ENCODE measurements around the gene CDC42EP4. TPM values are rescaled to one million over a fixed set of nuclear protein-coding genes. Genes with fewer than 3 reads are reported as not detected.

Gene CDC42EP4
- total and polyA plus RNA-seq, 2 donors from 2014 or later, result 26.2 to 76.9 TPM

DNA sequence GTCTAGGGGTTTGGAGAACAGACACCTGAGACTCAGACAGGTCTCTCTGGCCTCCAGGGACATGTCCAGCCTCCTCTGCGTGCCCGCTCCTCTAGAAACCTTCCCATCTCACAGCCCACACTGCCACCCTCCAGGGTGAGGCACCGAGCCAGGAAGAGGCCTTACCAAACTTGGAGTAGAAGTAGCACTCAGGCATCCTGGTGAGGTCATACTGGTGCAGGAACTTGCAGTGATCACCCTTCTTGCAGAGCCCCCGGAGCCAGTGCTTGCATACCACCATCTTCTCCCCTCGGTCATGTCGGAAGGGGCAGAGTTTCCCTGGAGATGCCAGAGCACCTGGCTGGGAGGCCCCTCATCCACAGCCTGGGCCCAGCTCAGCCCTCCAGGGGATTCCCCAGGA is 54.3 kb downstream of the CDC42EP4 start:
- Histone ChIP-seq H3K36me3 (ENCODE audit: control insufficient read depth in 2 of 3, insufficient read depth in 3 of 3, low read length in 3 of 3) (no peaks in the 10 kb centered on the region), H3K4me1 (ENCODE audit: control insufficient read depth in 2 of 3, insufficient read depth in 2 of 3, low read depth in 1 of 3, low read length in 3 of 3) (no peaks in the 10 kb centered on the region), H3K9me3 (ENCODE audit: control insufficient read depth in 2 of 3, insufficient read depth in 1 of 3, low read length in 3 of 3) (no peaks in the 10 kb centered on the region), H3K27ac (ENCODE audit: low read depth in 2 of 2, low read length in 2 of 2) (no peak overlapping the region), H3K27me3 (ENCODE audit: control insufficient read depth, insufficient read depth, low read length) (no peaks in the 10 kb centered on the region), H3K4me3 (ENCODE audit: low read length in 3 of 3) (no peak overlapping the region), H3K9ac (ENCODE audit: low read length in 3 of 3) (no peak overlapping the region)
- TF ChIP-seq, protein P1, sequence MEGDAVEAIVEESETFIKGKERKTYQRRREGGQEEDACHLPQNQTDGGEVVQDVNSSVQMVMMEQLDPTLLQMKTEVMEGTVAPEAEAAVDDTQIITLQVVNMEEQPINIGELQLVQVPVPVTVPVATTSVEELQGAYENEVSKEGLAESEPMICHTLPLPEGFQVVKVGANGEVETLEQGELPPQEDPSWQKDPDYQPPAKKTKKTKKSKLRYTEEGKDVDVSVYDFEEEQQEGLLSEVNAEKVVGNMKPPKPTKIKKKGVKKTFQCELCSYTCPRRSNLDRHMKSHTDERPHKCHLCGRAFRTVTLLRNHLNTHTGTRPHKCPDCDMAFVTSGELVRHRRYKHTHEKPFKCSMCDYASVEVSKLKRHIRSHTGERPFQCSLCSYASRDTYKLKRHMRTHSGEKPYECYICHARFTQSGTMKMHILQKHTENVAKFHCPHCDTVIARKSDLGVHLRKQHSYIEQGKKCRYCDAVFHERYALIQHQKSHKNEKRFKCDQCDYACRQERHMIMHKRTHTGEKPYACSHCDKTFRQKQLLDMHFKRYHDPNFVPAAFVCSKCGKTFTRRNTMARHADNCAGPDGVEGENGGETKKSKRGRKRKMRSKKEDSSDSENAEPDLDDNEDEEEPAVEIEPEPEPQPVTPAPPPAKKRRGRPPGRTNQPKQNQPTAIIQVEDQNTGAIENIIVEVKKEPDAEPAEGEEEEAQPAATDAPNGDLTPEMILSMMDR (IDR thresholded peaks at IDR 0.05; ENCODE audit: borderline replicate concordance, extremely low read depth, insufficient read depth), result no peak
- FAIRE-seq (no peak), DNase-seq (no peak)
- intact Hi-C loops (cut with DNase I), result no loop called here

DNA sequence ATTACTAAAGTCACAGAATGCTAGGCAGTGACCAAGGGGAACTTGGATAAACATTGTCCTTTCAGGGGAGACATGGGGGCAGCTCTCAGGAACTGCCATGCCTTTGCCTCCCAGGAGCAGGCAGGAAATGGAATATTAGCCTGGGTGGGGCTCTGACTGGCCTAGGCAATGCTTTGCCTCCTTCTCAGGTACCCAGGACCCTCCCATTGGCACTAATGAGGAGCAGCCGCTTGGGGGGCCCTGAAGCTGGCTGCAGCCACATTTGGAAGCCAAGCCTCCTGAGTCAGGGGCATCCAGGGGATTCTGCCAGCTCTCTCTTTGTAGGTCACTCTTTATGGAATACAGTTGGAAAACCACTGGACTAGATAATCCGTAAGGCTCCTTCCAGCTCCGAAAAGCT is 55.6 kb downstream of the CDC42EP4 start:
- no peak overlapping the region for H3K9ac ChIP-seq (ENCODE audit: low read length in 3 of 3)
- no peaks in the 10 kb centered on the region for H3K9me3 ChIP-seq (ENCODE audit: control insufficient read depth in 2 of 3, insufficient read depth in 1 of 3, low read length in 3 of 3)
- no peak for FAIRE-seq
- H3K4me3 ChIP-seq (ENCODE audit: low read length in 3 of 3), result no peak overlapping the region
- no peaks in the 10 kb centered on the region for H3K4me1 ChIP-seq (ENCODE audit: control insufficient read depth in 2 of 3, insufficient read depth in 2 of 3, low read depth in 1 of 3, low read length in 3 of 3)
- H3K36me3 ChIP-seq (ENCODE audit: control insufficient read depth in 2 of 3, insufficient read depth in 3 of 3, low read length in 3 of 3), result no peaks in the 10 kb centered on the region
- TF ChIP-seq, protein P1 (IDR thresholded peaks at IDR 0.05; ENCODE audit: borderline replicate concordance, extremely low read depth, insufficient read depth), result no peak
- intact Hi-C loops (cut with DNase I), result no loop called here
- H3K27me3 ChIP-seq (ENCODE audit: control insufficient read depth, insufficient read depth, low read length), result no peaks in the 10 kb centered on the region
- peak in 2 of 5 donors; percentile 33 to 36 for DNase-seq
- no peak overlapping the region for H3K27ac ChIP-seq (ENCODE audit: low read depth in 2 of 2, low read length in 2 of 2)

DNA sequence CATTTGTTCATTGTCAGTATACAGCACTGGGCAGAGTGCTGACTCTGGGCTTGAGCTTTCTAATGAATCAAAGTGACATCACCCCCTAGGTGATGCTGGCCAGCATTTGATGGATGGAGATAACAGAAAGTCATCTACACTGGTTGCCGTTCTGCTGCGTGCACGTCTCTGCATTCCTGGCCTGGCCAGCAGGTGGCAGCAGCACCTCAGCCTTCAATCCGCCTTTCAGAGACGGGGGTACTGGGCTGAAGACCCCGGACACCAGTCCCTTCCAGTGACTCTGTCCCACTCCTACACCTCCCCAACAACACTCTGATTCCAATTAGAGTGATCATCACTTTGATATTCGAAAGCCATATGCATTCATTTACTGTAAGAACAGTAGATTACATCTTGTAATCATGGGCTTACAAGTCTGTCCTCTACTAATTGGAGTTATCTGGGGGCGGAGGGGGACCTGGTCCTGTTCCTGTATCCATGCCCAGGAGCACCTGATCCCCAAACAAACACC is 56.1 kb downstream of the CDC42EP4 start:
- Histone ChIP-seq H3K9me3 (ENCODE audit: control insufficient read depth in 2 of 3, insufficient read depth in 1 of 3, low read length in 3 of 3) (no peaks in the 10 kb centered on the region), H3K4me1 (ENCODE audit: control insufficient read depth in 2 of 3, insufficient read depth in 2 of 3, low read depth in 1 of 3, low read length in 3 of 3) (no peaks in the 10 kb centered on the region), H3K36me3 (ENCODE audit: control insufficient read depth in 2 of 3, insufficient read depth in 3 of 3, low read length in 3 of 3) (no peaks in the 10 kb centered on the region), H3K27ac (ENCODE audit: low read depth in 2 of 2, low read length in 2 of 2) (no peak overlapping the region), H3K27me3 (ENCODE audit: control insufficient read depth, insufficient read depth, low read length) (no peaks in the 10 kb centered on the region), H3K4me3 (ENCODE audit: low read length in 3 of 3) (no peak overlapping the region), H3K9ac (ENCODE audit: low read length in 3 of 3) (no peak overlapping the region)
- FAIRE-seq, result no peak
- DNase-seq, result peak in 4 of 5 donors; percentile 51 to 76 (median 63)
- TF ChIP-seq, protein P1 (IDR thresholded peaks at IDR 0.05; ENCODE audit: borderline replicate concordance, extremely low read depth, insufficient read depth), result peak; percentile 97
- intact Hi-C loops (cut with DNase I), result no loop called here

GRCh38 chr17:73251871-73252270 is 59.9 kb downstream of the CDC42EP4 start:
- Histone ChIP-seq H3K4me3 (ENCODE audit: low read length in 3 of 3) (no peak overlapping the region), H3K36me3 (ENCODE audit: control insufficient read depth in 2 of 3, insufficient read depth in 3 of 3, low read length in 3 of 3) (peaks cover 0 to 2% (median 0%) of the 10 kb centered on the region in 3 donors), H3K9ac (ENCODE audit: low read length in 3 of 3) (no peak overlapping the region), H3K4me1 (ENCODE audit: control insufficient read depth in 2 of 3, insufficient read depth in 2 of 3, low read depth in 1 of 3, low read length in 3 of 3) (no peaks in the 10 kb centered on the region), H3K27me3 (ENCODE audit: control insufficient read depth, insufficient read depth, low read length) (no peaks in the 10 kb centered on the region), H3K9me3 (ENCODE audit: control insufficient read depth in 2 of 3, insufficient read depth in 1 of 3, low read length in 3 of 3) (no peaks in the 10 kb centered on the region), H3K27ac (ENCODE audit: low read depth in 2 of 2, low read length in 2 of 2) (no peak overlapping the region)
- no peak for FAIRE-seq
- no peak for DNase-seq
- intact Hi-C loops (cut with DNase I), result loop anchor here (5.0 kb wide), 1 partner anchor 120 kb away; no protein-coding TSS in a partner anchor
- TF ChIP-seq, protein P1 (IDR thresholded peaks at IDR 0.05; ENCODE audit: borderline replicate concordance, extremely low read depth, insufficient read depth), result no peak
